Measurements from ENCODE around the gene HAUS2.
"Not testable (repeated sequence)": the region's sequence is repeated elsewhere in the genome, so short reads cannot be mapped to it uniquely, and the experiment has no call there.

Gene HAUS2

GRCh38 chr15:42548249-42549031 is at the start of gene HAUS2, which contains the start of gene LRRC57:
Gene HAUS2, plus strand, starts transcription at chr15:42548838. Its CDS starts 35 bp downstream, at chr15:42548873.
Gene LRRC57, minus strand, starts transcription at chr15:42548793. Its CDS starts 359 bp downstream, at chr15:42548434.
- in situ Hi-C loops (cut with MboI; ENCODE audit: low sequenced_read_pairs) = no loop called here

- in situ Hi-C loops (cut with MboI; ENCODE audit: low sequenced_read_pairs) = no loop called here
These were observed 48.6 kb upstream of the HAUS2 start for GRCh38 chr15:42499858-42500609.

GRCh38 chr15:42502477-42502876 is 46.2 kb upstream of the HAUS2 start:
- in situ Hi-C loops (cut with MboI; ENCODE audit: low sequenced_read_pairs) = no loop called here

GRCh38 chr15:42503825-42504224 is 44.8 kb upstream of the HAUS2 start:
- in situ Hi-C loops (cut with MboI; ENCODE audit: low sequenced_read_pairs) = no loop called here

- in situ Hi-C loops (cut with MboI; ENCODE audit: low sequenced_read_pairs) = no loop called here
These were observed 44.0 kb upstream of the HAUS2 start for GRCh38 chr15:42504631-42505030.

- in situ Hi-C loops (cut with MboI; ENCODE audit: low sequenced_read_pairs) = no loop called here
These were observed 41.1 kb upstream of the HAUS2 start for GRCh38 chr15:42507514-42507913.

- in situ Hi-C loops (cut with MboI; ENCODE audit: low sequenced_read_pairs) = no loop called here
These were observed 40.4 kb upstream of the HAUS2 start for GRCh38 chr15:42508263-42508690.

- in situ Hi-C loops (cut with MboI; ENCODE audit: low sequenced_read_pairs) = no loop called here
These were observed 38.2 kb upstream of the HAUS2 start for GRCh38 chr15:42510258-42511006.

GRCh38 chr15:42511007-42511391 is 37.6 kb upstream of the HAUS2 start:
- in situ Hi-C loops (cut with MboI; ENCODE audit: low sequenced_read_pairs) = no loop called here

- in situ Hi-C loops (cut with MboI; ENCODE audit: low sequenced_read_pairs) = no loop called here
These were observed 25.3 kb upstream of the HAUS2 start for GRCh38 chr15:42523331-42523730.

GRCh38 chr15:42528970-42529369 is 19.7 kb upstream of the HAUS2 start:
- in situ Hi-C loops (cut with MboI; ENCODE audit: low sequenced_read_pairs) = no loop called here

GRCh38 chr15:42533246-42533645 is 15.4 kb upstream of the HAUS2 start:
- in situ Hi-C loops (cut with MboI; ENCODE audit: low sequenced_read_pairs) = no loop called here

GRCh38 chr15:42544853-42545629 is 3.6 kb upstream of the HAUS2 start:
- in situ Hi-C loops (cut with MboI; ENCODE audit: low sequenced_read_pairs) = no loop called here

GRCh38 chr15:42547918-42548248 is 755 bp upstream of the HAUS2 start:
- in situ Hi-C loops (cut with MboI; ENCODE audit: low sequenced_read_pairs) = no loop called here

GRCh38 chr15:42549032-42549491 is 424 bp downstream of the HAUS2 start:
- in situ Hi-C loops (cut with MboI; ENCODE audit: low sequenced_read_pairs) = no loop called here

GRCh38 chr15:42549741-42550392 is 1.2 kb downstream of the HAUS2 start:
- in situ Hi-C loops (cut with MboI; ENCODE audit: low sequenced_read_pairs) = no loop called here

- in situ Hi-C loops (cut with MboI; ENCODE audit: low sequenced_read_pairs) = no loop called here
These were observed 4.9 kb downstream of the HAUS2 start for GRCh38 chr15:42553554-42553953.

GRCh38 chr15:42556550-42557207 is 8.0 kb downstream of the HAUS2 start:
- in situ Hi-C loops (cut with MboI; ENCODE audit: low sequenced_read_pairs) = not testable (repeated sequence)

- in situ Hi-C loops (cut with MboI; ENCODE audit: low sequenced_read_pairs) = no loop called here
These were observed 10.1 kb downstream of the HAUS2 start for GRCh38 chr15:42558739-42559138.
